Measurements from ENCODE around the gene SLC6A5.
"Not testable (repeated sequence)": the region's sequence is repeated elsewhere in the genome, so short reads cannot be mapped to it uniquely, and the experiment has no call there.

The SLC6A5 gene

GRCh38 chr11:20599221-20600019 is at the start of gene SLC6A5:
Gene SLC6A5 (plus strand): TSS chr11:20599608. CDS start chr11:20599673, 65 bp downstream.
- DNase-seq, result peak; percentile 54

- no peak for DNase-seq
Observed at GRCh38 chr11:20551096-20551495, 48.3 kb upstream of the SLC6A5 start.

- no peak for DNase-seq
Observed at GRCh38 chr11:20555783-20556182, 43.6 kb upstream of the SLC6A5 start.

- not testable (repeated sequence) for DNase-seq
Observed at GRCh38 chr11:20556396-20556795, 43.0 kb upstream of the SLC6A5 start.

GRCh38 chr11:20558741-20559140 is 40.7 kb upstream of the SLC6A5 start:
- DNase-seq, result no peak

GRCh38 chr11:20559523-20560300 is 39.7 kb upstream of the SLC6A5 start:
- no peak for DNase-seq

GRCh38 chr11:20561915-20562314 is 37.5 kb upstream of the SLC6A5 start:
- no peak for DNase-seq

- no peak for DNase-seq
Observed at GRCh38 chr11:20563866-20564265, 35.5 kb upstream of the SLC6A5 start.

GRCh38 chr11:20564846-20565635 is 34.4 kb upstream of the SLC6A5 start:
- DNase-seq, result no peak

- DNase-seq, result not testable (repeated sequence)
Observed at GRCh38 chr11:20566115-20566514, 33.3 kb upstream of the SLC6A5 start.

GRCh38 chr11:20566591-20567434 is 32.6 kb upstream of the SLC6A5 start:
- DNase-seq, result no peak

GRCh38 chr11:20579725-20580124 is 19.7 kb upstream of the SLC6A5 start:
- not testable (repeated sequence) for DNase-seq

- DNase-seq, result no peak
Observed at GRCh38 chr11:20583201-20583600, 16.2 kb upstream of the SLC6A5 start.

- DNase-seq, result no peak
Observed at GRCh38 chr11:20584093-20584774, 15.2 kb upstream of the SLC6A5 start.

GRCh38 chr11:20589796-20590195 is 9.6 kb upstream of the SLC6A5 start:
- DNase-seq, result no peak

GRCh38 chr11:20590381-20590780 is 9.0 kb upstream of the SLC6A5 start:
- no peak for DNase-seq

GRCh38 chr11:20592741-20593140 is 6.7 kb upstream of the SLC6A5 start:
- DNase-seq, result no peak

GRCh38 chr11:20594274-20595061 is 4.9 kb upstream of the SLC6A5 start:
- no peak for DNase-seq

- DNase-seq, result no peak
Observed at GRCh38 chr11:20595101-20595500, 4.3 kb upstream of the SLC6A5 start.

- peak; percentile 11 for DNase-seq
Observed at GRCh38 chr11:20596205-20597153, 2.9 kb upstream of the SLC6A5 start.
